HL-60/S4 treated with retinoic acid at 250 ng/mL for 4 days and 3 days (cell line): ENCODE measurements around the gene OR7G2.
"Not testable (repeated sequence)": the region's sequence is repeated elsewhere in the genome, so short reads cannot be mapped to it uniquely, and the experiment has no call there.

Experiments used
- in situ Hi-C: fragments of 300-500 bp; cut with MboI; formaldehyde crosslinking; loops from 2 replicates; pipeline ENCODE4 v1.7.0; 2022; ENCODE audit warnings: low sequenced_read_pairs

Gene OR7G2

DNA sequence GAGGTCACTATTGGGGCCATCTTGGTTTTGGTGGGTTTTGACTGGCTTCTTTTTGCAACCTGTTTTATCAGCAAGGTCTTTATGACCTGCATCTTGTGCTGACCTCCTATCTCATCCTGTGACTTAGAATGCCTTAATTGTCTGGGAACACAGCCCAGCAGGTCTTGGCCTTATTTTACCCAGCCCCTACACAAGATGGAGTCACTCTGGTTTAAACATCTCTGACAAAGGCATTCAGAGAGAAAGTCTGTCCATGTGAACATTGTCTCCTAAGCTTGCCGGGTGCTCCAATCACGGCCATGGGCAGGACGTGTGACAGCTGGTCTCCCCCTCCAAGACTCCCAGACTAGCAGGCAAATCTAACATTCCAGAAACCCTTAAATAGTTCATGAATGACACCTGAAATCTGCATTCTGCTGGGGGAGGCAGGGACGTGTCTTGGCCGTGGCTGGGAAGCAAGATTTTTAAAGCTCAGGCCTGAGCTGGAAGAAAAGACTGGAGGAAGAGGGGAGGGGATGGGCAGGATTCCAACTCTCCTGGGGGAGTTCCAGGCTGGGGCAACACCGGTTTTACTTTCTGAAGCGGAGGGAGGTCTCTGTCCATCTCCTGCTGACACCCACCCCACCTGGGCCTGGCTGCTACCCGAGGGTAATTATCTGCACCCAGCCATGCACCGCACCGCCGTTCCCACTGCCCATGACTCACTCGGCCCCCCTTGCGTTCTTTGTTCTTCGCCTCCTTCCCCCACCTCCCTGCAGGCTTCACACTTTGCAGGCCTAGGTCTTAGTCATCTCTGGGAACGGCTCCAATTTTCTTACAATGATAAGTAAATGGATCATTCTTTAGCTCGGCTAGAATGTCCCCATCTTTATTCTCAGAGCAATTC is 32.0 kb downstream of the OR7G2 start:
- in situ Hi-C loops = loop anchor here (25.0 kb wide), 1 partner anchor 488 kb away; the partner anchor contains the start of gene MYO1F

DNA sequence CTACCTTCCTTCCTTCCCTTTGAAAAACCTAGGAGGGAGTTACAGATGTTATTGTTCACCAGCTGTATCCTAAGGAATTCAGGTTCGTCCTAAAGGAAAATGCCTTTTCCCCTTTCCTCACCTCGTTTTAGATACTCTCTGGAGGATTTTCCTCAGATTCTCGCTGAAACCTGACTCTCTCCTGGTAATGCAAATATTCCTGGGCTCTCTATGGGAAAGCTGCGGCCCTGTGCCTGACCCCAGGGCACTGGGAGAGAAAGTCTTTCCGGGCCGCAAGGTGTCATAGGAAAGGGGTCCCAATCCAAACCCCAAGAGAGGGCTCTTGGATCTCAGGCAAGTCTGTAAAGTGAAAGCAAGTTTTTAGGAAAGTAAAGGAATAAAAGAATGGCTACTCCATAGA is 33.5 kb downstream of the OR7G2 start:
- in situ Hi-C loops = no loop called here

DNA sequence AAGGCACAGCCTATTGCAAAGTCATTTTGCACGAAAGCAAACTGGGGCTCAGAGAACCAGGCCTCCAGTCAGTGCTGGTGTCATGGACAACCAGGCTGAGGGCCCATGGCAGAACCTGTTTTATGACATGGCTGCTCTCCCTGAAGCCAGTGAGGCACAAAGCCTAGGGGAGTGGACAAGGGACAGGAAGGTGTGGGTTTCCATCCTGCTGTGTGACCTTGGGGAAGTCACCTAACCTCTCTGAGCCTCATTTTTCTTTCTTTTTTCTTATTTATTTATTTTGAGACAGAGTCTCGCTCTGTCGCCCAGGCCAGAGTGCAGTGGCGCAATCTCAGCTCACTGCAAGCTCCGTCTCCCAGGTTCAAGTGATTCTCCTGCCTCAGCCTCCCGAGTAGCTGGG is 35.6 kb downstream of the OR7G2 start:
- in situ Hi-C loops = not testable (repeated sequence)

DNA sequence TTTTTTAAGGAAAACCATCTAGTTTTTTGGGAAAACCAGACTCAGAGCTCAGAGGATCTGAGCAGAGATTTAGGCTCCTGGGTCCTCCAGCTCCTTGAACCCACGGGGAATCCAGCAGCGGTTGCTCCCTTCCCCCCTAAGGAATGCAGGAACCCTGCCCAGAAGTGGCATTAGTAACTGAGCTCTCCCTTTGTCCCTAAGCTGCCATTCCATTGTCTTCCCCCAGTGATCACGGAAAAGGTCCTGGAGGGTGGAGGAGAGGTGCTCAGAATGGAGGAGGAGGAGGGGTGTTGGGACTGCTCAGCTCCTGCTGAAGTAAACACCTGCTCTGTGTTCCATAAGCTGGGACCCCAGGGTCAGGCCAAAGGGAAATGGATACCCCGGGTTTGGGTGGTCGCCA is 37.2 kb downstream of the OR7G2 start:
- in situ Hi-C loops = no loop called here

DNA sequence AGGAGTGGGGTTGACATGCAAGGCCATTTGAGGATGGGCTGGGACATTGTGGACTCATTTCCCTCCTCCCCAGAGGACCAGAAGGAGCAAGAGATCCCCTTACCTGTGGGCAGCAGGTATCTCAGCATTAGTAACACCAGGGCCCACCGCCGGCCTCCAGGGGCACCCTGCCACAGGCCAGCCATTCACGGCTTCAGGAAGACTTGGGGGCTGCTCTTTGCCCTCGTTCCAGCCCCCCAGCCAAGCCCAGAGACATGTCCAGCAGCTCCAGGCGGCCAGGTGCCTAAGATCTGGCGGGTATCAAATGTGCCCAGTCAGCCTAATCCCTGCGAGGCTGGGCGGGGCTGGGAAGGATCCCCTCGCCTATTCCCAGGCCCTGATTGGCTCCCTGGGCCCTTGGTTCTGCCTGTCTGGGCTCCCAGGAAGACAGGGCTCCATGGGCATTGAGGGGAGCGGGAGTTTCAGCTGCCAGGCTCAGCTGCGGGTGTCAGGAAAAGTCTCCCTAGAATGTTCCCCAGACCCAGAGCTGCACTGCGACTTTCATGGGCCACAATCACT is 41.7 kb downstream of the OR7G2 start:
- in situ Hi-C loops = no loop called here

DNA sequence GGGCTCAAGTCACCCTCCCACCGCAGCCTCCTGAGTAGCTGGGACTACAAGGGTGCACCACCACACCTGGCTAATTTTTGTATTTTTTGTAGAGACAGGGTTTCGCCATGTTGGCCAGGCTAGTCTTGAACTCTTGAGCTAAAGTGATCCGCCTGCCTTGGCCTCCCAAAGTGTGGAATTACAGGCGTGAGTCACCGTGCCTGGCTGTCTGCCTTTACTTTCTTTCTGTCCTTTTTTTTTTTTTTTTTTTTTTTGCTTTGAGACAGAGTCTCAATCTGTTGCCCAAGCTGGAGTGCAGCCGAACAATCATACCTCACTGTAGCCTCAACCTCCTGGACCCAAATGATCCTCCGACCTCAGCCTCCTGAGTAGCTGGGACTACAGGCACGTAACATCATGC is 45.4 kb downstream of the OR7G2 start:
- in situ Hi-C loops = no loop called here

DNA sequence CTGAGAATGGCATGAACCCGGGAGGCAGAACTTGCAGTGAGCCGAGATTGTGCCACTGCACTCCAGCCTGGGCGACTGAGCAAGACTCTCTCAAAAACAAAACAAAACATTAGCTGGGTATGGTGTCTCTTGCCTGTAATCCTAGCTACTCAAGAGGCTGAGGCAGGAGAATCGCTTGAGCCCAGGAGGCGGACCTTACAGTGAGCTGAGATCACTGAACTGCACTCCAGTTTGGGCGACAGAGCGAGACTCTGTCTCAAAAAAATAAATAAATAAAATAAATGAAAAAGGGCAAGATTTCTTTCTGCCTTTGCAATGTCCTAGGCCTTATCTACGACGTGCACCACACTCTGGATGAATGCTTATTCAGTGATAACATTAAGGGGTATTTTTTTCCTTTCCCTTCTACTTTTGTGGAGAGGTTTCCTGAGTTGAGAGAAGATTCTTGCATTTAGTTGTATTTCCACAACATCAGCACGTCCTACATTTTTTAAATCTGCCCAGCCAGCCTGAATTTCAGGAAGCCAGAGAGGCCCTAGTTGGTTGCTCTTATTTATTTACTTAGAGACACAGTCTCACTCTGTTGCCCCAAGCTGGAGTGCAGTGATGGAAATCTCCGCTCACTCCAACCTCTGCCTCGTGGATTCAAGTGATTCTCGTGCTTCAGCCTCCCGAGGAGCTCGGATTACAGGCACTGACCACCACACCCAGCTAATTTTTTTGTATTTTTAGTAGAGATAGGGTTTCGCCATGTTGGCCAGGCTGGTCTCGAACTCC is 46.5 kb downstream of the OR7G2 start:
- in situ Hi-C loops = no loop called here

DNA sequence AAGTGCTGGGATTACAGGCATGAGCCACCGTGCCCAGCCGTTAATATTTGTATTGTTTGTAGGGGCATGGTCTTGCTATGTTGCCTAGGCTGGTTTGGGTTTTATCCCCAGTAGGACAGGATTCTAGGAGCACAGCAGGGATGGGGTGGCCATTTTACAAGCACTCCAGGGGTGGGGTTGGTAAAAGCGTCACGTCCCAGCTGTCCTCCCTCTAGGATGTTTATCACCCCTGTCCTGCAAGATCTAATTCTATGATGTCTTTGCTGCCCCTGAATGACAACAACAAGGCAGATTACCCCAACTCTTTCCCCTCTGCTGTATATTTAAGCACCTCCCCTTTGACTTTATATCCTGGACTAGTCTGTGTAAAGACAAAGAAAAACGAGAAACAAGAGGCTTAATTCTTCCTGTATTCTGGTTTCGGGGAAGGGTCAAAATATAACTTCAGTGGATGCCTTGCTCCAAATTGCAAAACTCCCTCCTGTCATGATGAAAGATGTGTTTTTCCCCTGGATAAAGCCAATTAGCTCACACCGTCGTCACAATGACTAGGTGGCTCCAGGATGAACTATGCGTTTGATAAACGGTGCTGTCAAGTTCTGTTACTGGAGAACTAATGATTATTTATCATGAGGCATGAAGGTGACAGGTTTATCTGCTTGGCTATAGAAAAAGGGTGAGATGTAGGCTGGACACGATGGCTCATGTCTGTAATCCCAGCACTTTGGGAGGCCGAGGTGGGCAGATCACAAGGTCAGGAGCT is 48.2 kb downstream of the OR7G2 start:
- in situ Hi-C loops = no loop called here

DNA sequence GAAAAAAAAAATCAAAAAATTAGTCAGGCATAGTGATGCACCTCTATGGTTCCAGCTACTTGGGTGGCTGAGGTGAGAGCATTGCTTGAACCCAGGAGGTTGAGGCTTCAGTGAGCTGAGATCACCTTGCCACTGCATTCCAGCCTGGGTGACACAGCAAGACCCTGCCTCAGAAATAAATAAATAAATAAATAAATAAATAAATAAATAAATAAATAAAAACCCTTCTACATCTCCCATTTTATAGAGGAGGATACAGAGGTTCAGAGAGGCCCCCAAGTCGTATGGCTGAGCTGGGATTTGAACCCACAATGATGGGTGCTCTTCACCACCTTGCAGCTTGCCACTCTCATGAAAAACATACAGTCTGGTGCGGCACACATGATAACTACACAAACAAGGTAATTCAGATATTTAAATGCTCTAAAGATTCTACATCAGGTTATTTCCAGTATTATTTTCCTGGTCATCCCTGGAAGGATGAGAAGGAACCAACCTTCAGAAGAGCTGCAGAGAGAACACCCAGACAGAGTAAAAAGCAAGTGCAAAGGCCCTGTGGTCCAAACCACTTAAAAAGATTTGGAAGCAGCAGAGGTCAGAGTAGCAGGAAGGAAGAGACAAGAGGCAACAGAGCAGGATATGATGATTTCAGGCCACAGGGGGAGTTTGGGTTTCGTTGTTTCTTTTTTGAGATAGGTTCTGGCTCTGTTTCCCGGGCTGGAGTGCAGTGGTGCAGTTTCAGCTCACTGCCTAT is 49.6 kb downstream of the OR7G2 start:
- in situ Hi-C loops = no loop called here

DNA sequence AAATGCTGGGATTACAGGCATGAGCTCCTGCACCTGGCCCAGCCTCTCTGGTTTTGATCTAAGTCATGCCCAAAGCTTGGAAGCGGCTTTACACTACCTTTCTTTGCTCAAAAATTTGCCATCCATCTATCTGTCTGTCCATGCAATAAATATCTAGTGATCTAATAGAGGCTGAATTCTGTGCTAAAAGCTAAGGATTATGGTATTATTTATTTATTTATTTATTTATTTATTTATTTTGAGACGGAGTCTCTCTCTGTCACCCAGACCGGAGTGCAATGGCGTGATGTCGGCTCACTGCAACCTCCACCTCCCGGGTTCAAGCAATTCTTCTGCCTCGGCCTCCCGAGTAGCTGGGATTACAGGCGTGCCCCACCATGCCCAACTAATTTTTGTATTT is 51.1 kb downstream of the OR7G2 start:
- in situ Hi-C loops = not testable (repeated sequence)

DNA sequence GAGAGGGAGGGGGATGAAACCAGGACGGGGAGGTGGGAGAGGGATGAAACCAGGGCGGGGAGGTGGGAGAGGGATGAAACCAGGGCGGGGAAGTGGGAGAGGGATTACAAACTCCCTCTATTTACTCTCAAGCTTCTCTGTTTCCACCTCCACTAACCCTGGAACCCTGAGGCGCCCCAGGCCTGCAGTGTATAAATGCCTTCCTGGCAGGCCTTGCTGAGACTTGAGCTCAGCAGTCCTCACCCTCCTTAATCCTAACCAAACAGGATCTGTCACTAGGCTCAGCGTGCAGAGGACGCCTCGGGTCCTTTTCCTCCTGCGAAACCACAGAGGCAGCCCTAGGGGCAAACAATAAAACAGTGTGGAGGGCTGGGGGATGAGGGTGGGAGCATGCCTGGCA is 52.5 kb downstream of the OR7G2 start:
- in situ Hi-C loops = no loop called here

DNA sequence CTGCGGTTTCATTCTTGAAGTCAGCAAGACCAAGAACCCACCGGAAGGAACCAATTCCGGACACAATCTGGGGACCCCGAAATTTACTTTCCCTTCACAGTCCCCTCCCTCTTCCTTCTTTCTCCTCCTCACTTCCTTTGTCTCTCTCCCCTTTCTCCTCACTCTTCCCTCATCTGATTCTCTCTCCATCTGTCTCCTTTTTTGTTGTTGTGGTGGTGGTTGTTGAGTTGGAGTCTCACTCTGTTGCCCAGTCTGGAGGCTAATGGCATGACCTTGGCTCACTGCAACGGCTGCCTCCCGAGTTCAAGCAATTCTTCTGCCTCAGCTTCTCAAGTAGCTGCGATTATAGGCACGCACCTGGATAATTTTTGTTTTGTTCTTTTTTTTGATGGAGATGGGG is 53.1 kb downstream of the OR7G2 start:
- in situ Hi-C loops = no loop called here

DNA sequence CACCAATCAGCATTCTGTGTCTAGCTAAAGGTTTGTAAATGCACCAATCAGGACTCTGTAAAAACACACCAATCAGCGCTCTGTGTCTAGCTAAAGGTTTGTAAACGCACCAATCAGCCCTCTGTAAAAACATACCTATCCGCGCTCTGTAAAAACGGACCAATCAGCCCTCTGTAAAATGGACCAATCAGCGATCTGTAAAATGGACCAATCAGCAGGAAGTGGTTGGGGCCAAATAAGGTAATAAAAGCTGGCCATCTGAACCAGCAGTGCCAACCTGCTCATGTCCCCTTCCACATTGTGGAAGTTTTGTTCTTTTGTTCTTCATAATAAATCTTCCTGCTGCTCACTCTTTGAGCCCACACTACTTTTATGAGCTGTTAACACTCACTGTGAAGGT is 53.6 kb downstream of the OR7G2 start:
- in situ Hi-C loops = not testable (repeated sequence)

DNA sequence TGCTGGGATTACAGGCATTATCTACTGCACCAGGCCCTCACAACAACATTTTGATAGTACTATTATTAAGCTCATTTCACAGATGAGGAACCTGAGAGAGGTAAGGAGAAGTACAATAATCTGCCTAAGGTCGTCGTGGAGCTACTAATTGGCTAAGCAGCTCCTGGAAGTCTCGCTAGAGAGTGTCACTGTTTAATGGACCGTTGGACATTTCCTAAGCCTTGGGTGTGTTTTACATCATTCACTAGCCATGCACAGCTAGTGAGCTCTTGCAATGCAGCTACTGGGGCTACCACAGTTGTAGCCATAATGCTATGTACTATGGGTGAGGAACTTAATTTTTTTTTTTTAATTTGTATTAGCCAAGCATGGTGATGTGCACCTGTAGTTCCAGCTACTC is 54.4 kb downstream of the OR7G2 start:
- in situ Hi-C loops = no loop called here
